ENCODE data around the gene FUT2.
A peak's percentile ranks its signal among the peaks of the same experiment; 100 is the strongest.

Gene FUT2

DNA sequence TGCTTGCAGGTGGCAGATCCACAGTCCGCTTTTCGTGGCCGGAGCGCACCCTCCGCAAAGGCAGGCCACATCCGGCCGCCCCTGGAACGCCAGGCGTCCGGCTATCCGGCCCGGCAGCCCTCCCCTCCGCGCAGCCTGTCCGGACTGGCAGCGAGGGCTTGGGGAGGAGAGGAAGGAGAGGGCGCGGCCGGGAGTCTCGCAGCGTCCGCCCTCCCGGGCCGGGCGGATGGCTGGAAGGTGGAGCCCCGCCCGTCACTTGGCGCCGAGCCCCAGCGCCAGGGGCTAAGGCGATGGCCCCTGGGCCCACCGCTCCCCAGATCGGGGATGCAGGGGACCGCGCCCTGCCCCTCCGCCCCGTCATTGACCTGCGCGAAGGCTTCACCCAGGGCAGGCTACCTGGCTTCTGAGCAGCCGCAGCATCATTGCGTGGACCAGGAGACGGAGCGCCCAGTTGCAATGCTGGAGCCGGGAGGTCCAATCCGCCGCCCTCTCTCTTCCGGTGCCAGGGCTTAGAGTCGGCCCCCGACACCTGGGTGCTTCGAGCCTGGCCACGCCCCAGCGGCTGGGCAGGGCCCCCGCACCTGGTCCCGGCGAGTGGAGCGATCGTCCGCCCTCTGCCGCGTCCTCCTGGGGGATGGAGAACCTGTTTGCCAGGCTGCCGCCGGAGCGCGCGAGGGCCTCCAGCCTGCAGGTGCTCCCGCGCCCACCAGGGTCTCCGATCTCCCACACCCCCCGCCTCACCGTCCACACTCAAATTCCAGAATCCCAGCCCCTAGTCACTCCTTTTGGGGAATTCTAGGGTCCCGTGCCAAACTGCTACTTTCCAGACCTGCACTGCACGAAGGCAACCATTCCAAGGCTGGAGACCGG lies 57.0 kb downstream of the FUT2 start, which contains the start of gene FUT1:
FUT1 (minus strand) TSS at position 146 of the 870 bp plus-strand sequence. CDS start 1,360 bp downstream, outside the sequence.
- Histone ChIP-seq H3K27me3 (ENCODE audit: control insufficient read depth, insufficient read depth, low read length) (no peaks in the 10 kb centered on the region), H3K9me3 (ENCODE audit: control insufficient read depth, insufficient read depth, low read length) (no peaks in the 10 kb centered on the region), H3K4me3 (ENCODE audit: low read length) (peak within 1 kb of the TSS; percentile 70; the same call in 1 of the 2 replicates), H3K4me1 (ENCODE audit: control insufficient read depth, insufficient read depth, low read length) (peaks cover 7% of the 10 kb centered on the region; the same call in 1 of the 2 replicates), H3K27ac (ENCODE audit: low read length) (no peak within 1 kb of the TSS), H3K36me3 (ENCODE audit: control insufficient read depth, insufficient read depth, low read length) (peaks cover 17% of the 10 kb centered on the region)
- peak; percentile 88 for DNase-seq (ENCODE audit: low read depth, low spot score)
- no CpG with 5 or more reads among the region's 73 CpGs for WGBS (ENCODE audit: insufficient coverage, insufficient read length)

DNA sequence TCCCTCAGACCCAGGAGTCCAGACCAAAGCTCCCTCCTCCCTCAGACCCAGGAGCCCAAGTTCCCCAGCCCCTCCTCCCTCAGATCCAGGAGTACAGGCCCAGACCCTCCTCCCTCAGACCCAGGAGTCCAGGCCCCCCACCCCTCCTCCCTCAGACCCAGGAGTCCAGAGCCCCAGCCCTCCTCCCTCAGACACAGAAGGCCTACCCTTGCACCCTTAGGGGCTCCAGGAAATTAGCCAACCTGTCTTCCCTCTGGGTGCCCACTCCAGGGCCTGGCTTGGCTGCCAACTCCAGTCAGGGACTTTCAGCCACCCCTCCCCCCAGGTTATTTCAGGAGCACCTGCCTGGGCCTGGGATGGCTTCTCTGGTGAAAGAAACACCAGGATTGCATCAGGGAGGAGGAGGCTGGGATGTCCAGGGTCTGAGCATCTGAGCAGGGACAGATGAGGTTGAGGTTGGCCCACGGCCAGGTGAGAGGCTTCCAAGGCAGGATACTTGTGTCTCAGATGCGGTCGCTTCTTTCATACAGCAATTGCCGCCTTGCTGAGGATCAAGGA lies 59.4 kb downstream of the FUT2 start, which contains the start of gene FGF21:
FGF21 (plus strand) TSS at position 441 of the 558 bp plus-strand sequence. CDS start 713 bp downstream, outside the sequence.
- Histone ChIP-seq H3K9me3 (ENCODE audit: control insufficient read depth, insufficient read depth, low read length) (no peaks in the 10 kb centered on the region), H3K4me1 (ENCODE audit: control insufficient read depth, insufficient read depth, low read length) (peaks cover 7% of the 10 kb centered on the region; the same call in 1 of the 2 replicates), H3K4me3 (ENCODE audit: low read length) (no peak within 1 kb of the TSS), H3K27ac (ENCODE audit: low read length) (no peak within 1 kb of the TSS), H3K27me3 (ENCODE audit: control insufficient read depth, insufficient read depth, low read length) (no peaks in the 10 kb centered on the region), H3K36me3 (ENCODE audit: control insufficient read depth, insufficient read depth, low read length) (peaks cover 10% of the 10 kb centered on the region)
- WGBS (ENCODE audit: insufficient coverage, insufficient read length) = no CpG with 5 or more reads among the region's 4 CpGs
- no peak for DNase-seq (ENCODE audit: low read depth, low spot score)
